Right ventricle myocardium inferior (tissue), 1 donor: ENCODE data around the gene TRMO. TPM values are rescaled to one million over a fixed set of nuclear protein-coding genes. Genes with fewer than 3 reads are reported as not detected.
A peak's percentile ranks its signal among the peaks of the same experiment; 100 is the strongest.

Experiments used
- ATAC-seq: fragments of 200-7000 bp; cut with Tn5 transposase; one replicate; pipeline ENCODE4 v1.9.1; 2020; ENCODE audit warnings: mild to moderate bottlenecking, moderate library complexity
- DNase-seq: peaks from one replicate; pipeline ENCODE4 v3.0.0; 2021; ENCODE audit errors: missing footprints
- intact Hi-C: fragments of 100-400 bp; cut with DNase I; formaldehyde crosslinking; loops from one replicate; pipeline ENCODE4 v1.11.0; 2022
- total RNA-seq: library from RNA; stranded (reverse); fragmentation: NEBNext Ultra II Directional; extraction: Animal tissue kit (Norgen Biotek cat#: 25700); gene quantifications from one replicate; pipeline ENCODE4 v1.2.1, GENCODE V29; 2021
- donor health status: DM: no; HTN: yes; CAD: no; lungs with severe emphysema.

TRMO gene
- total RNA-seq, 1 donor from 2014 or later, result 6.5 TPM

GRCh38 chr9:97943308-97943855 is 21.1 kb upstream of the TRMO start:
- DNase-seq (no peak), ATAC-seq (no peak)
- intact Hi-C loops, result no loop called here

GRCh38 chr9:97941323-97941722 is 19.0 kb upstream of the TRMO start:
- intact Hi-C loops, result no loop called here
- ATAC-seq (no peak), DNase-seq (no peak)

GRCh38 chr9:97940741-97941140 is 18.4 kb upstream of the TRMO start:
- intact Hi-C loops, result no loop called here

GRCh38 chr9:97940233-97940632 is 17.9 kb upstream of the TRMO start:
- no peak for DNase-seq
- ATAC-seq, result no peak
- intact Hi-C loops, result no loop called here

More at GRCh38 chr9:97940741-97941140, 18.4 kb upstream of the TRMO start:
- no peak for DNase-seq
- ATAC-seq, result no peak

- intact Hi-C loops, result no loop called here
- ATAC-seq (no peak), DNase-seq (no peak)
These were observed 15.9 kb upstream of the TRMO start, which contains the start of gene HEMGN for GRCh38 chr9:97938081-97938644. Gene HEMGN (minus strand): TSS chr9:97938172. CDS start chr9:97938136, 36 bp downstream.

GRCh38 chr9:97936998-97937397 is 14.7 kb upstream of the TRMO start:
- ATAC-seq (no peak), DNase-seq (no peak)
- intact Hi-C loops, result no loop called here

- ATAC-seq (no peak), DNase-seq (no peak)
- intact Hi-C loops, result no loop called here
These were observed 13.0 kb upstream of the TRMO start for GRCh38 chr9:97935276-97935675.

GRCh38 chr9:97934321-97935115 is 12.2 kb upstream of the TRMO start:
- ATAC-seq, result no peak
- intact Hi-C loops, result no loop called here
- no peak for DNase-seq

- ATAC-seq, result no peak
- no peak for DNase-seq
- intact Hi-C loops, result no loop called here
These were observed 11.1 kb upstream of the TRMO start for GRCh38 chr9:97933297-97933998.

- ATAC-seq (no peak), DNase-seq (no peak)
- intact Hi-C loops, result no loop called here
These were observed 8.7 kb upstream of the TRMO start for GRCh38 chr9:97930972-97931371.

- no peak for ATAC-seq
- intact Hi-C loops, result loop anchor here (10.0 kb wide), 1 partner anchor 276 kb away; no protein-coding TSS in a partner anchor
- no peak for DNase-seq
These were observed 6.8 kb upstream of the TRMO start for GRCh38 chr9:97928986-97929604.

- ATAC-seq, result no peak
- DNase-seq, result no peak
- intact Hi-C loops, result loop anchor here (10.0 kb wide), 1 partner anchor 279 kb away; no protein-coding TSS in a partner anchor
These were observed 3.4 kb upstream of the TRMO start for GRCh38 chr9:97925497-97926334.

GRCh38 chr9:97924386-97924785 is 2.1 kb upstream of the TRMO start:
- ATAC-seq, result no peak
- DNase-seq, result no peak
- intact Hi-C loops, result loop anchor here (5.0 to 10.0 kb wide), 2 partner anchors 280 to 292 kb away; partner anchors contain the start of genes NCBP1 and TSTD2

- DNase-seq (peak; percentile 91), ATAC-seq (peak; percentile 33)
- intact Hi-C loops, result loop anchor here (1.0 to 10.0 kb wide), 6 partner anchors 60 to 340 kb away; partner anchors contain the start of genes ANP32B, NANS, NCBP1 and TSTD2
These were observed 1.3 kb upstream of the TRMO start for GRCh38 chr9:97923529-97924108.

GRCh38 chr9:97919217-97919813 is 3.0 kb downstream of the TRMO start:
- intact Hi-C loops, result no loop called here
- DNase-seq (no peak), ATAC-seq (no peak)

GRCh38 chr9:97918611-97919010 is 3.7 kb downstream of the TRMO start:
- ATAC-seq (no peak), DNase-seq (no peak)
- intact Hi-C loops, result no loop called here

GRCh38 chr9:97911970-97912369 is 10.3 kb downstream of the TRMO start:
- ATAC-seq (no peak), DNase-seq (no peak)
- intact Hi-C loops, result no loop called here
